Suppressor macrophage treated with lipopolysaccharide for 1 hour (primary cell): ENCODE measurements around the gene AQP12B.
A peak's percentile ranks its signal among the peaks of the same experiment; 100 is the strongest.

Experiments used
- DNase-seq, 3 donors: peaks; one replicate each; pipeline ENCODE4 v3.0.0-alpha.2; 2020 to 2022

AQP12B gene

GRCh38 chr2:240631548-240632305 is 51.0 kb downstream of the AQP12B start:
- DNase-seq: no peak

- DNase-seq: no peak
Measured at GRCh38 chr2:240630771-240631547, 51.7 kb downstream of the AQP12B start.

GRCh38 chr2:240629968-240630770 is 52.5 kb downstream of the AQP12B start:
- DNase-seq: no peak

- DNase-seq: no peak
Measured at GRCh38 chr2:240629619-240629967, 53.1 kb downstream of the AQP12B start.

- no peak for DNase-seq
Measured at GRCh38 chr2:240628808-240629618, 53.7 kb downstream of the AQP12B start.

GRCh38 chr2:240628507-240628807 is 54.2 kb downstream of the AQP12B start:
- no peak for DNase-seq

- DNase-seq: no peak
Measured at GRCh38 chr2:240627736-240628506, 54.8 kb downstream of the AQP12B start.

- DNase-seq: peak; percentile 72 to 83 (median 80)
Measured at GRCh38 chr2:240626531-240627300, 56.0 kb downstream of the AQP12B start.
